BE2C (cell line): ENCODE results near the gene EFCAB11.

Experiments used
- DNase-seq: peaks from one replicate; pipeline ENCODE4 v3.0.0-alpha.2; 2020
- H3K27me3 ChIP-seq: fragments of 250-450 bp; sonication (Bioruptor Pico); 2 replicates; pipeline ENCODE4 v1.5.1; 2020; ENCODE audit warnings: mild to moderate bottlenecking
- H3K36me3 ChIP-seq: fragments of 250-450 bp; sonication (Bioruptor Pico); 2 replicates; pipeline ENCODE4 v1.5.1; 2020; ENCODE audit warnings: mild to moderate bottlenecking
- H3K4me1 ChIP-seq: fragments of 250-450 bp; sonication (Bioruptor Pico); 2 replicates; pipeline ENCODE4 v1.5.1; 2020
- H3K4me3 ChIP-seq: 2 replicates; pipeline ENCODE4 v1.5.1; 2011; ENCODE audit warnings: low read depth, low read length
- H3K9me3 ChIP-seq: fragments of 250-450 bp; sonication (Bioruptor Pico); 2 replicates; pipeline ENCODE4 v1.5.1; 2020
- CTCF ChIP-seq: IDR thresholded peaks from 2 replicates; pipeline ENCODE4 v1.5.1; 2012; ENCODE audit warnings: mild to moderate bottlenecking, low read depth, low read length

EFCAB11 gene

DNA sequence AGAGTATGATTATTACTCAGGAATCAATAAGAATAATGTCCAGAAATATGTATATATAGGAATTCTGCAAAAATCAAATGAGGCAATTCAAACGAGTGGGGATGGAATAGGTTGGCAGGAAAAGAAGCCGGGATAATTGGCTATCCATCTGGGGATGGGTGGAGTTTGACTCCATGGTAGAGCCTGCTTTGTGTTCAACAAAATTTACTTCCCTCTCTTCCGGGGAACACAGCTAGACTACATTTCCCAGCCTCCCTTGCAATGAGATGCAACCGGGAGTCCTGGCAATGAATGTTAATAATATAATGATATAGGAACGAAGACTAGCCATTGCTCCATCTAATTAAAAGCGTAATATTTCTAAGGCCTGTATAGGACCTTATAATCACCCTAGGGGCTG is 146.6 kb downstream of the EFCAB11 start:
- Histone ChIP-seq H3K27me3 (no peaks in the 10 kb centered on the region), H3K9me3 (no peaks in the 10 kb centered on the region), H3K36me3 (no peaks in the 10 kb centered on the region), H3K4me3 (no peak overlapping the region), H3K4me1 (peaks cover 7% of the 10 kb centered on the region)
- no peak for DNase-seq
- TF ChIP-seq CTCF, result no peak

DNA sequence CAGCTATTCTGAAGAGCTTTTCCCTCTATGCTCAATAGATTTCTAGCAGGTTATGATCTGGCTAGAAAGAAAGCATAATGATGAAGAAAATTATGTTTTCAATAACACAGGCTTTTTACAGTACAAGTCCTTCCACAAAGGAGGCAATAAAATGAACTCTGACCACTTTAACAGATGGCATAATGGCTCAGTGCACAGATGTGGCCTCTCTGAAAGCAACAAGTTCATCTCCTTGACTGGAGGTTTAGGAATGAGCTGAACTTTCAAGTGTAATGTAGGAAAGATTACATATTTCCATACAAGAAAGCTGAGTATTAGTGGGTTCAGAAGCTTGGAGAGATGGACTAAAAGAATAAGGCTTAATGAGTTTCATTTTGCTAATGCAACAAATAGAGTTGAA is 147.4 kb downstream of the EFCAB11 start:
- Histone ChIP-seq H3K27me3 (no peaks in the 10 kb centered on the region), H3K4me3 (no peak overlapping the region), H3K36me3 (no peaks in the 10 kb centered on the region), H3K9me3 (no peaks in the 10 kb centered on the region), H3K4me1 (peaks cover 4% of the 10 kb centered on the region)
- DNase-seq, result no peak
- no peak for TF ChIP-seq CTCF

- DNase-seq, result no peak
- Histone ChIP-seq H3K9me3 (no peaks in the 10 kb centered on the region), H3K27me3 (no peaks in the 10 kb centered on the region), H3K36me3 (no peaks in the 10 kb centered on the region), H3K4me3 (no peak overlapping the region), H3K4me1 (peaks cover 4% of the 10 kb centered on the region)
- no peak for TF ChIP-seq CTCF
Observed at GRCh38 chr14:89806451-89806850, 148.1 kb downstream of the EFCAB11 start.

DNA sequence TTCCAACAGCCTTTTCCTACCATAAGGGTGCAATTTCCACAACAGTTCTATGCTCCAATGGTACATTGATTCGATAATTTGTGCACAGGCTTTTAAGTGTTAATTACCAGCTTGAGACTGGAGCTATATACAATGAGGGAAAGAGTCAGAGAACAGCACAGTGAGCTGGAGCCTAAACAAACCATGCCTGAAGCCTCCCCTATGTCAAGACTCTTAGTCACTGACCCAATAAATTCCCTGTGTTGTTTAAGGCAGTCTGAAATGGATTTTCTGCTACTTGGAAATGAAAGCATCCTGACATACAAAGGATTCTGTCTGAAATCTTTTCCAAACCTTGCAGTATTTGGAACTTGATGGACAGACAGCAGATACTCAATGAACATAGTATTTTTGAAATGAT is 149.0 kb downstream of the EFCAB11 start:
- H3K4me3 ChIP-seq, result no peak overlapping the region
- H3K27me3 ChIP-seq, result no peaks in the 10 kb centered on the region
- no peak for DNase-seq
- H3K9me3 ChIP-seq, result no peaks in the 10 kb centered on the region
- no peak for TF ChIP-seq CTCF
- peaks cover 4% of the 10 kb centered on the region for H3K4me1 ChIP-seq
- H3K36me3 ChIP-seq, result no peaks in the 10 kb centered on the region

DNA sequence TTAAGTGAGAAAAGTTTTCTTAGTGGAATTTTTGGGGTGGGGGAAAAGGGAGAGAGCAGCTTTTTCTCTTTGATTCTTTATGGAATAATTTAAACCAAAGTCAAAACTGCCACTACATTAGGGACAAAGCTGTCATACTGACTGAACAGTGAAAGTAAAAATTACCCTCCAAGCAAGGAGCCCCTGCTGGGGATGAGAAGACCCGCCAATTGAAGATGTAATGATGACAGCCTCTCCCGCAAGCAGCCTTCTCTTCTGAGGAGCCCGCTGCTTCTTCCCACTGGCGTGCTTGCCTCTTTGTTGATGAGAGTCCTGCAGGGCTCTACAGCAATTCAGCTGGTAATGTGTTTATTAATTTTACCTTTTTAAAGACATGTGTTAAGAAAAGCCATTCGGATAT is 151.0 kb downstream of the EFCAB11 start:
- DNase-seq, result no peak
- Histone ChIP-seq H3K9me3 (no peaks in the 10 kb centered on the region), H3K4me3 (no peak overlapping the region), H3K27me3 (no peaks in the 10 kb centered on the region), H3K4me1 (no peaks in the 10 kb centered on the region; the same call in 1 of the 2 replicates), H3K36me3 (no peaks in the 10 kb centered on the region)
- no peak for TF ChIP-seq CTCF

- Histone ChIP-seq H3K9me3 (no peaks in the 10 kb centered on the region), H3K27me3 (no peaks in the 10 kb centered on the region), H3K4me3 (no peak overlapping the region), H3K4me1 (no peaks in the 10 kb centered on the region), H3K36me3 (no peaks in the 10 kb centered on the region)
- no peak for TF ChIP-seq CTCF
- no peak for DNase-seq
Observed at GRCh38 chr14:89801136-89801535, 153.4 kb downstream of the EFCAB11 start.
